AG09319 (cell line): ENCODE measurements around the gene ELMO1.

Experiments used
- DNase-seq: peaks from one replicate; pipeline ENCODE4 v3.0.0-alpha.2; 2010; ENCODE audit warnings: low read depth; ENCODE audit errors: extremely low read depth
- TF ChIP-seq, protein P1 (sequence below): IDR thresholded peaks from 2 replicates; pipeline ENCODE4 v1.5.1; 2011; ENCODE audit warnings: low read depth, mild to moderate bottlenecking, inconsistent platforms, low read length, moderate library complexity

The ELMO1 gene

DNA sequence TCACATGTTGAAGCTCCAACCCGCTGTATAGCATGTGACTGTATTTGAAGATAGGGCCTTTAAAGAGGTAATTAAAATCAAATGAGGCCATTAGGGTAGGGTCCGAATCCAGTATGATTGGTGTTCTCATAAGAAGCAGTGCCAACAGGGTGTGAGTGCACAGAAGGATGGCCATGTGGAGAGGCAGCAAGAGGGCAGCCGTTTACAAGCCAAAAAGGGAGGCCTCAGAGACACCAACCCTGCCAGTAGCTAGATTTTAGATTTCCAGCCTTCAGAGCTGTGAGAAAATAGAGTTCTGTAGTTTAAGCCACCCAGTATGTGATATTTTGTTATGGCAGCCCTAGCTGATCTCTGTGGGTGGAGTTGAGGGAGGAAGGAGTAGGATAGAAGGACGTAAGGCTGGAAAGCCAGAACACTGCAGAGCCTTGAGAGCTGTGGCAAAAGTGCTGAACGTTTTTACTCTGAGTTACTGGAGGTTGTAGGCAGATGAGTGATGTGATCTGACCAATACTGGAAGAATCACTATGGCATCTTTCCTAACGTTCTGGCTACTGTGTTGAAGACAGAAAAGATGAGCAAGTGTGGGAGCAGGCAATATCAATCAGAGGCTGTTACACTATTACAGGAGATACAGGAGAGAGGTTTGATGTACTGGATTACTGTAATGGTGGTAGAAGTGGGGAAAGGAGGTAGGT lies 334.9 kb downstream of the ELMO1 start:
- TF ChIP-seq, protein P1, sequence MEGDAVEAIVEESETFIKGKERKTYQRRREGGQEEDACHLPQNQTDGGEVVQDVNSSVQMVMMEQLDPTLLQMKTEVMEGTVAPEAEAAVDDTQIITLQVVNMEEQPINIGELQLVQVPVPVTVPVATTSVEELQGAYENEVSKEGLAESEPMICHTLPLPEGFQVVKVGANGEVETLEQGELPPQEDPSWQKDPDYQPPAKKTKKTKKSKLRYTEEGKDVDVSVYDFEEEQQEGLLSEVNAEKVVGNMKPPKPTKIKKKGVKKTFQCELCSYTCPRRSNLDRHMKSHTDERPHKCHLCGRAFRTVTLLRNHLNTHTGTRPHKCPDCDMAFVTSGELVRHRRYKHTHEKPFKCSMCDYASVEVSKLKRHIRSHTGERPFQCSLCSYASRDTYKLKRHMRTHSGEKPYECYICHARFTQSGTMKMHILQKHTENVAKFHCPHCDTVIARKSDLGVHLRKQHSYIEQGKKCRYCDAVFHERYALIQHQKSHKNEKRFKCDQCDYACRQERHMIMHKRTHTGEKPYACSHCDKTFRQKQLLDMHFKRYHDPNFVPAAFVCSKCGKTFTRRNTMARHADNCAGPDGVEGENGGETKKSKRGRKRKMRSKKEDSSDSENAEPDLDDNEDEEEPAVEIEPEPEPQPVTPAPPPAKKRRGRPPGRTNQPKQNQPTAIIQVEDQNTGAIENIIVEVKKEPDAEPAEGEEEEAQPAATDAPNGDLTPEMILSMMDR: no peak
- no peak for DNase-seq

- DNase-seq: no peak
- TF ChIP-seq, protein P1: no peak
Observed at GRCh38 chr7:37112876-37113275, 335.8 kb downstream of the ELMO1 start.

DNA sequence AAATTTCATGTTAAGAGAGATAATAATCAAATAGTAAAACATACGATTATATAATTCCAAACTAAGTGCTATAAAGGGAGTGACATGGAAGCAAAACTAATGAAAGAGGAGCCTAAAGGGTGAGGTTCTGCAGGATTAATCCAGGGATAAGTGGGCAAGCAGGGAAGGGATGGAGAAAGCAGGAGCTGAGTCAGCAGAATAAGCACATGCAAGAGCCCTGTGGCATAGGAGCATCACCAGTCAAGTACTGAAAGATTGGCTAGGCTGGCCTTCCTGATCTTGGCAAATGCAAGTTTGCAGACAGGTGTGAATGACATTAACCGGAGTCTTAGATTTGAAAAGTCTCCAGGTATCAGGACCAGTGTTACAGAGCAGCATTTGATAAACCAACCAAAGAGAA lies 336.4 kb downstream of the ELMO1 start:
- TF ChIP-seq, protein P1: no peak
- no peak for DNase-seq

DNA sequence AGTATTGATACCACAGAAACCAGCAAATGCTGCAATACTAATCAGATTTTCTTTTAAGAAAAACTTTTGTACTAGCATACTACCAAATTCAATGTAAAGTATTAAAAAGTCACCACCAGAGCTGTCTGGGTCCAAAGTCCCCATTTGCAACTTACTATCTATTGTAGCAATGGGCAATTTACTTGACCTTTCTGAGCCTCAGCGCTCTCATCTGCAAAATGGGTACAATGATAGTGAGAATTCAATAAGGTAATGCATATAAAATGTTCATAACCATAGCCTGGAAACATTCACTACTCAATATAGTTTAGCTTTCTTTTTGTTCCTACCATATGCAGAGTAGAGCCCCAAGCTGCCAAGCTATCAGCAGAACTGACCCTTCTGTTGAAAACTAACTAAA lies 337.2 kb downstream of the ELMO1 start:
- TF ChIP-seq, protein P1: no peak
- no peak for DNase-seq

DNA sequence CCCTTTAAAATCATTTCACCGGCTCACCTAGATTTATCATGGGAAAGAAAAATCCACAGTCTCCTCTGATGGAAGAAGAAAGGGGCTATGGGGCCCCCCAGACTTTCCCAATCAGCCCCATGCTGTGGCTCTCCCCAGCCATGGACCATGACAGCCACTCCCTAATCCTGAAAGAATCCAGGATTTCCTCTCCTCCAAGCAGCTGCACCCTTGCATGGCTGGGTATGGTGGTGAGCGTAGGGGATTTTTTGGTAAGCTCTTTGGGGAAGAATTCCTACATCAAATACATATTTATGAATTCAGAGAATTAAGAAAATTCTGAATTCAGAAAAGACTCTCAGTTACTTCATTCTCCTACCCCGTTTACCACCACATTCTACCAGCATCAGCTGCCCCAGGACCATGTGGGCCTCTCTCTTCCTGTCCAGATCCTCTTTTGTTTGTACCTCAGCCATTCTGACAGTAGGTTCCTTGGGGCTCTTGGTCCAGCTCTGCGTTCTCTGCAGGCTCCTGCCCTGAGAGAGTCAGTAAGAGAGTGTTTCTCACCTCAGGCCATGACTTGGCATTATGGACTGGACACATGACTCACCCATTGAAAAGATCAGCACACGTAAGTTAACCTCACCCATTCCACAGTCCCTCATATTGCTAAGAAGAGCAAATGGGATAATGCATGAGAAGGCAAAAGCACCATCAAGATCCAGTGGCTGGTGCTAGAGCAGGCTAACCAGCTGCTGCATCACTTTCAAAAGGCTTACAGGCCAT lies 337.8 kb downstream of the ELMO1 start:
- TF ChIP-seq, protein P1: no peak

DNA sequence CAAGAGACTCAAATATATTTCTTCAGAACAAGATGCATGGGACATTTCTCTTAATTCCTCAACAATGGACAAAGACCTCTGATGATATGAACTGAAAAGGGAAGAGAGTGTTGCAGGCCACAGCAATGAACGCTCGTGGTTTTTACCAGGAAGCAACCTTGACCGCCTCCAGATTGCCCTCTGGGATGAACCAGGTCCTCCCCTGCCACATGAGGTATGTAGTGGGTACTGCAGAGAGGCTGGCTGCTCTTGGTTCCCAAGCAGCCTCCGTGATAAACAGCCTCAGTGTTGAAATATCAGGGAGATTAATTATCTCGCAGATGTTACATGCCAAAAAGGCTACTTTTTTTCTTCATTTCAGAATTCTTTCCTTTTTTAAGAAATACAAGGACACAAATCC lies 338.8 kb downstream of the ELMO1 start:
- DNase-seq: no peak
- TF ChIP-seq, protein P1: no peak

More for the DNA sequence above, 337.8 kb downstream of the ELMO1 start:
- no peak for DNase-seq

- no peak for DNase-seq
- TF ChIP-seq, protein P1: no peak
Observed at GRCh38 chr7:37109016-37109683, 339.5 kb downstream of the ELMO1 start.
